ENCODE measurements around the gene UPF3B.

DNA sequence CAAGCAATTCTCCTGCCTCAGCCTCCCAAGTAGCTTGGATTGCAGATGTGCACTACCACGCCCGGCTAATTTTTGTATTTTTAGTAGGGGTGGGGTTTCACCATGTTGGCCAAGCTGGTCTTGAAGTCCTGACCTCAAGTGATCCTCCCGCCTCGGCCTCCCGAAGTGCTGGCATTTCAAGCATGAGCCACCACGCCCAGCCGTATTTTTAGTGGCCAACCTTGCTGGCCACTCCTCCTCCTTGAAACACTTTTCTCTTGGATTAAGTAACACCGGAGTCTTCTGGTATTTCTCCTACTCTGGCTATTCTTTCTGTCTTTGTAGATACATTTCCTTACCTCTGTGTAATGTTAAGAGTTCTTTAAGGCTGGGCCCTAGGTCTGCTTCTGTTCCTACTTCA, 50.2 kb downstream of the UPF3B start:
- TF ChIP-seq, protein P1, sequence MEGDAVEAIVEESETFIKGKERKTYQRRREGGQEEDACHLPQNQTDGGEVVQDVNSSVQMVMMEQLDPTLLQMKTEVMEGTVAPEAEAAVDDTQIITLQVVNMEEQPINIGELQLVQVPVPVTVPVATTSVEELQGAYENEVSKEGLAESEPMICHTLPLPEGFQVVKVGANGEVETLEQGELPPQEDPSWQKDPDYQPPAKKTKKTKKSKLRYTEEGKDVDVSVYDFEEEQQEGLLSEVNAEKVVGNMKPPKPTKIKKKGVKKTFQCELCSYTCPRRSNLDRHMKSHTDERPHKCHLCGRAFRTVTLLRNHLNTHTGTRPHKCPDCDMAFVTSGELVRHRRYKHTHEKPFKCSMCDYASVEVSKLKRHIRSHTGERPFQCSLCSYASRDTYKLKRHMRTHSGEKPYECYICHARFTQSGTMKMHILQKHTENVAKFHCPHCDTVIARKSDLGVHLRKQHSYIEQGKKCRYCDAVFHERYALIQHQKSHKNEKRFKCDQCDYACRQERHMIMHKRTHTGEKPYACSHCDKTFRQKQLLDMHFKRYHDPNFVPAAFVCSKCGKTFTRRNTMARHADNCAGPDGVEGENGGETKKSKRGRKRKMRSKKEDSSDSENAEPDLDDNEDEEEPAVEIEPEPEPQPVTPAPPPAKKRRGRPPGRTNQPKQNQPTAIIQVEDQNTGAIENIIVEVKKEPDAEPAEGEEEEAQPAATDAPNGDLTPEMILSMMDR (IDR thresholded peaks at IDR 0.05) = no peak
- TF ChIP-seq POLR2A (IDR thresholded peaks at IDR 0.05) = no peak
